Lung (tissue), 12 donors: ENCODE results near the gene SS18L1. TPM values are rescaled to one million over a fixed set of nuclear protein-coding genes. Genes with fewer than 3 reads are reported as not detected.

Source experiments
- ATAC-seq: fragments of 200-7000 bp; cut with Tn5 transposase; one replicate; pipeline ENCODE4 v1.9.1; 2020; ENCODE audit warnings: moderate number of reproducible peaks; ENCODE audit not compliant: insufficient read depth, low FRiP score
- DNase-seq, 3 donors: peaks; one replicate each; pipeline ENCODE4 v3.0.0-alpha.2; 2013 to 2017
- H3K27ac ChIP-seq, 2 donors: one replicate each; pipeline ENCODE4 v1.5.1; 2013; ENCODE audit warnings: mild to moderate bottlenecking in 2 of 2, moderate library complexity in 2 of 2, control low read depth in 1 of 2, inconsistent platforms in 1 of 2, low read depth in 1 of 2, low read length in 1 of 2
- H3K27me3 ChIP-seq, 3 donors: one replicate each; pipeline ENCODE4 v1.5.1; 2013; ENCODE audit warnings: low read length in 2 of 3; ENCODE audit not compliant: control insufficient read depth in 3 of 3, insufficient read depth in 3 of 3
- H3K36me3 ChIP-seq, 4 donors: one replicate each; pipeline ENCODE4 v1.5.1; 2013; ENCODE audit warnings: low read length in 4 of 4, mild to moderate bottlenecking in 1 of 4, moderate library complexity in 1 of 4; ENCODE audit not compliant: control insufficient read depth in 4 of 4, insufficient read depth in 4 of 4
- H3K4me1 ChIP-seq, 5 donors: one replicate each; pipeline ENCODE4 v1.5.1; 2013; ENCODE audit warnings: low read length in 5 of 5, mild to moderate bottlenecking in 2 of 5, moderate library complexity in 1 of 5; ENCODE audit not compliant: control insufficient read depth in 5 of 5, insufficient read depth in 5 of 5
- H3K4me3 ChIP-seq: one replicate; pipeline ENCODE4 v1.5.1; 2013; ENCODE audit warnings: mild to moderate bottlenecking, control low read depth, moderate library complexity
- H3K9ac ChIP-seq, 2 donors: one replicate each; pipeline ENCODE4 v1.5.1; 2013; ENCODE audit warnings: low read length in 2 of 2, control low read depth in 1 of 2; ENCODE audit not compliant: insufficient read depth in 1 of 2
- H3K9me3 ChIP-seq, 4 donors: one replicate each; pipeline ENCODE4 v1.5.1; 2013; ENCODE audit warnings: low read length in 3 of 4, mild to moderate bottlenecking in 1 of 4, moderate library complexity in 1 of 4; ENCODE audit not compliant: control insufficient read depth in 4 of 4, insufficient read depth in 3 of 4
- CTCF ChIP-seq: IDR thresholded peaks from 2 replicates; pipeline ENCODE4 v1.5.1; 2012; ENCODE audit warnings: mild to moderate bottlenecking; ENCODE audit errors: control extremely low read depth, extremely low read depth
- WGBS, 2 donors: extraction: QIAGEN DNeasy Blood & Tissue Kit; methylation state at CpG; one replicate each; pipeline ENCODE4 v1.1.7; 2013; 5-methylcytosine and 5-hydroxymethylcytosine counted together
- polyA plus RNA-seq, 2 donors: library from polyadenylated mRNA; stranded (reverse); fragments of 200-250 nt; gene quantifications; one replicate each; pipeline ENCODE4 v1.2.1, GENCODE V29; 2013
- total RNA-seq, 2 donors: library from RNA; depleted of rRNA in 1 of 2; stranded (reverse); fragments of >200 nt in 1 of 2; gene quantifications; one replicate each; pipeline ENCODE4 v1.2.1, GENCODE V29; 2014 to 2021
- donor health status: control.
- donor health status: control.
- donor health status: Bipolar disorder and iron deficiency.
- donor health status: healthy.
- donor health status: DM: yes; HTN: yes; CAD: no.

The SS18L1 gene
- total and polyA plus RNA-seq, 4 donors = 7.2 to 24.1 (median 14.9) TPM

GRCh38 chr20:62156592-62157386, 13.2 kb downstream of the SS18L1 start:
- peak; percentile 28 for TF ChIP-seq CTCF
- H3K9ac ChIP-seq = no peak overlapping the region

GRCh38 chr20:62157387-62158087, 14.0 kb downstream of the SS18L1 start:
- Histone ChIP-seq H3K9ac (no peak overlapping the region), H3K27me3 (no peaks in the 10 kb centered on the region), H3K4me3 (no peak overlapping the region), H3K9me3 (peaks cover 0 to 2% (median 0%) of the 10 kb centered on the region in 4 donors), H3K27ac (no peak overlapping the region), H3K4me1 (peaks cover 0 to 5% (median 0%) of the 10 kb centered on the region in 5 donors), H3K36me3 (peaks cover 0 to 26% (median 4%) of the 10 kb centered on the region in 4 donors)
- TF ChIP-seq CTCF = no peak
- ATAC-seq (no peak), DNase-seq (no peak)
- WGBS, 2 donors = 83 to 88% methylated on average over 25 of the region's 25 CpGs

More at GRCh38 chr20:62156592-62157386, 13.2 kb downstream of the SS18L1 start:
- Histone ChIP-seq H3K9me3 (peaks cover 0 to 2% (median 0%) of the 10 kb centered on the region in 4 donors), H3K4me3 (no peak overlapping the region), H3K4me1 (peaks cover 0 to 5% (median 0%) of the 10 kb centered on the region in 5 donors), H3K27me3 (no peaks in the 10 kb centered on the region), H3K27ac (no peak overlapping the region), H3K36me3 (peaks cover 0 to 24% (median 1%) of the 10 kb centered on the region in 4 donors)
- peak; percentile 38 to 66 (median 50) for DNase-seq
- 53% methylated on average over 23 to 24 of the region's 24 CpGs for WGBS, 2 donors
- peak; percentile 28 for ATAC-seq

DNA sequence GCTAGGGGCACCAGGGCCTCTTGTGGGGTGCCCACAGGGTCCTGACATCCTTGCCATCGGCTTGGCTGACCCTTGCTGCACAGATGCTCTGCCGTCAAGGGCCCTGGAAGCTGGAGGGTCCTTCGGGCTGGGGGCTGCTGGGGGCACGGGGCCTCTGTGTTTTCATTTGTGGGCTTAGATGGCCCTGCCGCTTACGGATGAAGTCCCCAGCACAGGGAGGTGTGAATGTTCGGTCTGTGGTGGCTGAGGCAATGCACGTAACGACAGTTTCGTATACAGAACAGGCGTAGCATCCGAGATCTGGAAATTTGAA, 14.5 kb downstream of the SS18L1 start:
- Histone ChIP-seq H3K36me3 (peaks cover 0 to 30% (median 6%) of the 10 kb centered on the region in 4 donors), H3K9ac (no peak overlapping the region), H3K27me3 (no peaks in the 10 kb centered on the region), H3K4me1 (peaks cover 0 to 5% (median 0%) of the 10 kb centered on the region in 5 donors), H3K4me3 (no peak overlapping the region), H3K9me3 (peaks cover 0 to 2% (median 0%) of the 10 kb centered on the region in 4 donors), H3K27ac (no peak overlapping the region)
- WGBS, 2 donors = 97 to 98% methylated on average over 12 of the region's 12 CpGs
- ATAC-seq (no peak), DNase-seq (no peak)
- TF ChIP-seq CTCF = no peak
